Neuronal stem cell (in vitro differentiated cells): ENCODE data around the gene ATP11A.

Experiments used
- DNase-seq: peaks from one replicate; pipeline ENCODE4 v3.0.0-alpha.2; 2013; ENCODE audit warnings: low spot score
- H2AFZ ChIP-seq: one replicate; pipeline ENCODE4 v1.6.1; 2013; ENCODE audit warnings: mild to moderate bottlenecking, low read length, inconsistent platforms
- H2AK5ac ChIP-seq: 2 replicates; pipeline ENCODE4 v1.6.1; 2013; ENCODE audit warnings: low read depth, mild to moderate bottlenecking, inconsistent platforms, low read length, moderate library complexity, mixed read lengths
- H2BK120ac ChIP-seq: 2 replicates; pipeline ENCODE4 v1.6.1; 2013; ENCODE audit warnings: low read depth, mild to moderate bottlenecking, inconsistent platforms, low read length, moderate library complexity, mixed read lengths
- H2BK12ac ChIP-seq: one replicate; pipeline ENCODE4 v1.6.1; 2013; ENCODE audit warnings: low read length, inconsistent platforms
- H2BK15ac ChIP-seq: 2 replicates; pipeline ENCODE4 v1.6.1; 2013; ENCODE audit warnings: mild to moderate bottlenecking, low read length, inconsistent platforms, mixed read lengths
- H2BK5ac ChIP-seq: one replicate; pipeline ENCODE4 v1.6.1; 2013; ENCODE audit warnings: inconsistent platforms, mild to moderate bottlenecking, low read length, moderate library complexity
- H3K14ac ChIP-seq: one replicate; pipeline ENCODE4 v1.6.1; 2013; ENCODE audit warnings: low read length, inconsistent platforms
- H3K18ac ChIP-seq: 2 replicates; pipeline ENCODE4 v1.6.1; 2013; ENCODE audit warnings: low read length, inconsistent platforms
- H3K23ac ChIP-seq: 2 replicates; pipeline ENCODE4 v1.6.1; 2013; ENCODE audit warnings: low read depth, mild to moderate bottlenecking, mixed read lengths, low read length, inconsistent platforms; ENCODE audit not compliant: poor library complexity
- H3K27ac ChIP-seq: replicated peaks from 3 replicates; pipeline ENCODE4 v1.5.1; 2013; ENCODE audit warnings: low read length, inconsistent platforms
- H3K27me3 ChIP-seq, 3 experiments: 2 replicates each; pipeline ENCODE4 v1.6.1; 2013; ENCODE audit warnings: low read length in 3 of 3, mild to moderate bottlenecking in 2 of 3, inconsistent platforms in 1 of 3, low read depth in 1 of 3, mixed read lengths in 1 of 3, moderate library complexity in 1 of 3; ENCODE audit not compliant: control insufficient read depth in 3 of 3, insufficient read depth in 3 of 3
- H3K36me3 ChIP-seq, 2 donors: replicated peaks in 1 of 2; 2 replicates each; pipeline ENCODE4 v1.6.1; 2013; ENCODE audit warnings: low read length in 2 of 2; ENCODE audit not compliant: control insufficient read depth in 2 of 2, insufficient read depth in 2 of 2
- H3K4ac ChIP-seq: 2 replicates; pipeline ENCODE4 v1.6.1; 2013; ENCODE audit warnings: inconsistent platforms, mild to moderate bottlenecking, low read length, moderate library complexity
- H3K4me1 ChIP-seq, 2 donors: 1 replicate in 1 of 2; 2 replicates in 1 of 2; pipeline ENCODE4 v1.6.1; 2013; ENCODE audit warnings: low read length in 2 of 2, low read depth in 1 of 2; ENCODE audit not compliant: control insufficient read depth in 2 of 2, insufficient read depth in 1 of 2
- H3K4me2 ChIP-seq: one replicate; pipeline ENCODE4 v1.6.1; 2013; ENCODE audit warnings: mild to moderate bottlenecking, low read length, inconsistent platforms; ENCODE audit not compliant: insufficient read depth, poor library complexity, severe bottlenecking
- H3K4me3 ChIP-seq, 2 donors: 2 replicates each; pipeline ENCODE4 v1.5.1; 2013; ENCODE audit warnings: low read length in 2 of 2, mild to moderate bottlenecking in 2 of 2, inconsistent platforms in 1 of 2, moderate library complexity in 1 of 2
- H3K79me1 ChIP-seq: one replicate; pipeline ENCODE4 v1.6.1; 2013; ENCODE audit warnings: low read depth, mild to moderate bottlenecking, inconsistent platforms, low read length, moderate library complexity
- H3K9ac ChIP-seq: one replicate; pipeline ENCODE4 v1.6.1; 2013; ENCODE audit warnings: mild to moderate bottlenecking, low read depth, low read length, inconsistent platforms; ENCODE audit not compliant: poor library complexity
- H3K9me3 ChIP-seq, 2 donors: replicated peaks in 1 of 2; 2 replicates each; pipeline versions ENCODE3 to v1.6.1; 2013; ENCODE audit warnings: low read length in 2 of 2, mild to moderate bottlenecking in 2 of 2, inconsistent platforms in 1 of 2, low read depth in 1 of 2, mixed read lengths in 1 of 2, moderate library complexity in 1 of 2; ENCODE audit not compliant: control insufficient read depth in 2 of 2, insufficient read depth in 1 of 2
- H4K8ac ChIP-seq: one replicate; pipeline ENCODE4 v1.6.1; 2013; ENCODE audit warnings: low read depth, mild to moderate bottlenecking, inconsistent platforms, low read length, moderate library complexity
- H4K91ac ChIP-seq: one replicate; pipeline ENCODE4 v1.6.1; 2013; ENCODE audit warnings: low read length, low read depth, mild to moderate bottlenecking, inconsistent platforms; ENCODE audit not compliant: poor library complexity
- WGBS, 2 donors: extraction: QIAGEN DNeasy Blood & Tissue Kit; methylation state at CpG; one replicate each; pipeline ENCODE4 v1.1.7; 2013; ENCODE audit warnings: missing lambda C conversion rate in 2 of 2, mixed read lengths in 1 of 2; ENCODE audit not compliant: insufficient read length in 2 of 2, insufficient replicate concordance in 1 of 2; ENCODE audit errors: extremely low coverage in 2 of 2; 5-methylcytosine and 5-hydroxymethylcytosine counted together

ATP11A gene

GRCh38 chr13:112905619-112905989 lies 215.8 kb downstream of the ATP11A start:
- no peaks in the 10 kb centered on the region for H3K27me3 ChIP-seq
- no CpG with 5 or more reads among the region's 5 CpGs for WGBS, 2 donors
- H2AK5ac ChIP-seq = no peak overlapping the region
- H2BK120ac ChIP-seq = no peak overlapping the region
- peaks cover 19 to 21% of the 10 kb centered on the region in 2 donors for H3K9me3 ChIP-seq
- H3K18ac ChIP-seq = peak overlapping the region; percentile 8
- H3K4ac ChIP-seq = no peak overlapping the region
- no peak overlapping the region for H2BK12ac ChIP-seq
- no peak overlapping the region for H3K4me3 ChIP-seq
- peaks cover 0 to 18% of the 10 kb centered on the region in 2 donors for H3K4me1 ChIP-seq
- DNase-seq = no peak
- no peak overlapping the region for H2BK5ac ChIP-seq
- no peak overlapping the region for H3K4me2 ChIP-seq
- peaks cover 0 to 26% of the 10 kb centered on the region in 2 donors for H3K36me3 ChIP-seq
- no peak overlapping the region for H4K8ac ChIP-seq
- peak overlapping the region; percentile 87 for H3K27ac ChIP-seq
- H2BK15ac ChIP-seq = no peak overlapping the region
- H3K79me1 ChIP-seq = peaks cover 9% of the 10 kb centered on the region
- H3K9ac ChIP-seq = no peak overlapping the region
- H2AFZ ChIP-seq = no peak overlapping the region
- H4K91ac ChIP-seq = no peak overlapping the region
- no peak overlapping the region for H3K14ac ChIP-seq
- H3K23ac ChIP-seq = no peak overlapping the region

- no peak overlapping the region for H2BK5ac ChIP-seq
- WGBS, 2 donors = no CpG with 5 or more reads among the region's 20 CpGs
- H3K4me3 ChIP-seq = no peak overlapping the region
Observed at GRCh38 chr13:112905990-112906641, 216.3 kb downstream of the ATP11A start.

GRCh38 chr13:112907286-112907685 lies 217.4 kb downstream of the ATP11A start:
- peaks cover 0 to 16% of the 10 kb centered on the region in 2 donors for H3K4me1 ChIP-seq
- H3K79me1 ChIP-seq = peaks cover 12% of the 10 kb centered on the region
- H3K27me3 ChIP-seq = no peaks in the 10 kb centered on the region
- no peak overlapping the region for H4K8ac ChIP-seq
- H3K23ac ChIP-seq = no peak overlapping the region
- H2BK12ac ChIP-seq = no peak overlapping the region
- no peak overlapping the region for H4K91ac ChIP-seq
- H3K27ac ChIP-seq = no peak overlapping the region
- no peak overlapping the region for H3K4me3 ChIP-seq
- H3K9ac ChIP-seq = no peak overlapping the region
- H3K18ac ChIP-seq = no peak overlapping the region
- H3K4me2 ChIP-seq = no peak overlapping the region
- H2BK15ac ChIP-seq = no peak overlapping the region
- peaks cover 0 to 23% of the 10 kb centered on the region in 2 donors for H3K36me3 ChIP-seq
- no peak for DNase-seq
- H3K14ac ChIP-seq = no peak overlapping the region
- H2AFZ ChIP-seq = no peak overlapping the region
- peaks cover 19 to 20% of the 10 kb centered on the region in 2 donors for H3K9me3 ChIP-seq
- H2BK5ac ChIP-seq = no peak overlapping the region
- H2BK120ac ChIP-seq = no peak overlapping the region
- no peak overlapping the region for H3K4ac ChIP-seq
- WGBS, 2 donors = no CpG with 5 or more reads among the region's 8 CpGs
- H2AK5ac ChIP-seq = peak overlapping the region; percentile 44

More at GRCh38 chr13:112905990-112906641, 216.3 kb downstream of the ATP11A start:
- Histone ChIP-seq H3K4ac (no peak overlapping the region), H3K4me2 (peak overlapping the region; percentile 23), H3K14ac (no peak overlapping the region), H3K18ac (peak overlapping the region; percentile 53), H3K9me3 (peaks cover 19 to 21% of the 10 kb centered on the region in 2 donors), H3K4me1 (peaks cover 0 to 16% of the 10 kb centered on the region in 2 donors), H4K91ac (no peak overlapping the region), H2AFZ (no peak overlapping the region), H3K23ac (no peak overlapping the region), H2BK120ac (no peak overlapping the region), H3K27me3 (no peaks in the 10 kb centered on the region), H3K9ac (peak overlapping the region; percentile 51), H3K36me3 (peaks cover 0 to 26% of the 10 kb centered on the region in 2 donors), H2BK12ac (no peak overlapping the region), H2BK15ac (no peak overlapping the region), H3K27ac (peak overlapping the region; percentile 87), H4K8ac (no peak overlapping the region), H3K79me1 (peaks cover 9% of the 10 kb centered on the region), H2AK5ac (no peak overlapping the region)
- peak; percentile 41 for DNase-seq

- H3K4ac ChIP-seq = no peak overlapping the region
- H3K14ac ChIP-seq = no peak overlapping the region
- H3K4me2 ChIP-seq = no peak overlapping the region
- peaks cover 0 to 18% of the 10 kb centered on the region in 2 donors for H3K36me3 ChIP-seq
- peaks cover 16 to 19% of the 10 kb centered on the region in 2 donors for H3K9me3 ChIP-seq
- H3K23ac ChIP-seq = no peak overlapping the region
- H2BK15ac ChIP-seq = no peak overlapping the region
- H3K9ac ChIP-seq = no peak overlapping the region
- H2AFZ ChIP-seq = no peak overlapping the region
- no peak overlapping the region for H2AK5ac ChIP-seq
- no peak overlapping the region for H3K18ac ChIP-seq
- no peak overlapping the region for H3K27ac ChIP-seq
- H4K91ac ChIP-seq = no peak overlapping the region
- no peak overlapping the region for H2BK12ac ChIP-seq
- peaks cover 14% of the 10 kb centered on the region for H3K79me1 ChIP-seq
- H3K27me3 ChIP-seq = no peaks in the 10 kb centered on the region
- no CpG with 5 or more reads among the region's 6 CpGs for WGBS, 2 donors
- DNase-seq = no peak
- H4K8ac ChIP-seq = no peak overlapping the region
- no peak overlapping the region for H2BK120ac ChIP-seq
- H3K4me1 ChIP-seq = peaks cover 0 to 16% of the 10 kb centered on the region in 2 donors
- no peak overlapping the region for H2BK5ac ChIP-seq
- no peak overlapping the region for H3K4me3 ChIP-seq
Observed at GRCh38 chr13:112907871-112908331, 218.1 kb downstream of the ATP11A start.
